GM19438 (cell line): ENCODE results near the gene SNRPA.

ENCODE experiments used
- ATAC-seq: cut with Tn5 transposase; IDR thresholded peaks from one replicate; pipeline ENCODE4 v1.9.1; 2021; ENCODE audit warnings: low read depth; ENCODE audit not compliant: unreplicated experiment

SNRPA gene

GRCh38 chr19:40750874-40751537 lies at the start of gene SNRPA:
TSS of gene SNRPA (plus strand) at chr19:40751203. CDS start at chr19:40751409, 206 bp downstream.
- ATAC-seq, result peak; percentile 54

DNA sequence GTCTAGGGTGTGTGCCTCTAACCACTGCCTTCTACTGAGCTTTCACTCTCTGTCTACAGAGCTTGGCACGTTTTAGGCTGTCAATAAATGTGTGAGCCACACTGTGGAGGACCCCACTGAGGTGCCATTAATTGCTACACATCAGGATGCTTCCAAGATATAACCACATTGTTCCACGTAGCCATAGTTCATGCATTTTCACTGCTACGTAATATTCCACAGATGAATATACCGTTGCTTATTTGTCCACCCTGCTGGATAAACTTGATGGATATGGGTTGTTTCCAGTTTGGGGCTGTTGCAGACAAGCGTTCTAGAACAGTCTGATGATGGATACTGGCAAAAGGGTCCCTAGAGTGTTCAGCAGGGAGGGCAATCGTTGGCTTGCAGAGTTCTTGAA lies 49.2 kb upstream of the SNRPA start:
- no peak for ATAC-seq

DNA sequence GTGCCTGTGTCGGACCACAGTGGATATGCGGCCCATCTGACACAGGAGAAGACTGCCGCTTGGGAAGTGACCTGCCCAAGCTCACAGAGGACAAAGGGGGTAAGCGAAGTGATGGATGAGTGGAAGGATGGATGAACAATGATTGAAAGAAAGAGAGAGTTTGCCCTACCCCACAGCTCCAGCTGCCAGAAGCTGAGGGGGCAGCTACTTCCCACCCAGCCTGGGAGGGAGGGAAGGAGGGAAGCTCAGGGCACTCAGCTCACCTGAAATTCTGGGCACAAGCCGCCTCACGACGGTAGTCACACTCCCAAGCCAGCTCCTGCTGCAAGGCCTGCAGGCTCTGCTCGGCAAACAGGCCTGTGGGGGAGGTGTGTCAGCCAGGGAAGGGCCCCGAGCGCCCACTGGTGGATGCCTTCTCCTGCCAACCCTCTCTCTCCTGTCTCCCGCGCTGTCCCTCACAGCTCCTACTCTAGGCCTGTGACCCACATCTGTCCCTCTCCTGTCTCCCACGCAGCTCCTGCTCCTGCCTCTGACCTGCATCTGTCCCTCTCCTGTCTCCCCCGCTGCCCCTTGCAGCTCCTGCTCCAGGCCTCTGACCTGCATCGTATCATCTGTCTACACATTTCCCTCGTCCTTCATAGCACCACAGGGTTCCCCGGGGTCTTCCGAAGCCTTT lies 48.5 kb upstream of the SNRPA start:
- no peak for ATAC-seq

GRCh38 chr19:40703029-40703755 lies 47.8 kb upstream of the SNRPA start:
- no peak for ATAC-seq

DNA sequence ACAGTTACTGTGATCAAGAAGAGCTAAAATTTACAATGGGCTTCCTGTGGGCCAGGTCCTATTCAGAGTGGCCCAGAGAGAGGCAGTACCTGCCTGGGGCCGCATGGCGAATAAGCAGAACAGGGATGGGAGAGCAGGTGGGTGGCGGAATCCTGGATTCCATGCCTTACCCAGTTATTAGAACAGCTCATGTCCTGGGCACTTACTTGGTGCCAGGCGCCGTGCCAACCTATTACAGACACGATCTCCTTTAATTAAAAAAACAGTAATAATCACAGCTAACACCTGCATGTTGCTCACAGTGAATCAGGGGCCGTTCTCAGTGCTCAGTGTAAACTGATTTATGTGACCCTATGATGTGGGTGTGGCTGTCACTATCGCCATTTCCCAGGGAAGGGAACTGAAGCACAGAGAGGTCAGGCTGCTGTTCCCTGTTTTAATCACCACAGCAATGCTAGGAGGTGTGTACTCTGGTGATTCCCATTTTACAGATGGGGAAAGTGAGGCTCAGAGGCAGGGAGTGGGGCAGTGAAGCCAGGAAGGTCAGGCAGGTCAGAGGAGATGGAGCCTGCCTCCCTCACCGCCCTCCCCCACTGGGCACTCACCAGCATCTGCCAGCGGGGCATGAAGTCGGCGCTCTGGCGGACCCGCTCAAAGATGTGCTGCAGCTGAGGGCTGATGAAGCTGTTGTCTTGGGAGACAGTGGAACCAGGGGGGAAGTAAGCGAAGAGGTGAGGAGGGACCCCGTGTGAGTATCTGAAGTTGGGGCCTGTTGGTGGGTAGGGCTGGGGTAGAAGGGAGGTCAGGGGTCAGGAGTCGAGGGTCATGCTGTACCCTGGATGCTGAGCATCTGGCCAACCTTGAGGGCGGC lies 46.3 kb upstream of the SNRPA start:
- ATAC-seq, result no peak

GRCh38 chr19:40705362-40705651 lies 45.7 kb upstream of the SNRPA start:
- no peak for ATAC-seq

DNA sequence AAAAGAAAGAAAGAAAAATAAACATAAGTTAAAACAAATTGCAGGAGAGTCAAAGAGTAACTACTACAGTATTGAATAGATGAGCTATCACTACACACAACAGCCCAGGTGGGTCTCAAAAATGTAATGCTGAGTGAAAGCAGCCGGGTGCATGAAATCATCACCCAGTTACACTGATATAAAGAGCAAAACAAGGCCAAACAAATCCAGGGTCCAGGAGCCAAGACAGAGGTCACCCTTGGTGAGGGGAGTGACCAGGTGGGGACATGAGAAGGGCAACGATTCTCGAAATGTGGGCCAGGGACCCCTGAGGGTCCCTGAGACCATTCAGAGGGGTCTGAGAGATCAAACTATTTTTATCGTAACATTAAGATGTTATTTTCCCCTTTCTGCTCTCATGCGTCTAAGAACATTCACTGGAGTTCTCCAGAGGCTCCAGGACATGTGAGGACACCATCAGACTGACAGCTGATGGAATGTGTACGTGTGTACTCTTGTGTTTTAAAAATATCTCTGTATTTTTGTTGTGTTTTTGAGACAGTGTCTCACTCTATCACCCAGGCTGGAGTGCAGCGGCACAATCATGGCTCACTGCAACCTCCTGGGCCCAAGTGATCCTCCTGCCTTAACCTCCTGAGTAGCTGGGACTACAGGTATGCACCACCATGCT lies 44.9 kb upstream of the SNRPA start:
- ATAC-seq, result no peak

DNA sequence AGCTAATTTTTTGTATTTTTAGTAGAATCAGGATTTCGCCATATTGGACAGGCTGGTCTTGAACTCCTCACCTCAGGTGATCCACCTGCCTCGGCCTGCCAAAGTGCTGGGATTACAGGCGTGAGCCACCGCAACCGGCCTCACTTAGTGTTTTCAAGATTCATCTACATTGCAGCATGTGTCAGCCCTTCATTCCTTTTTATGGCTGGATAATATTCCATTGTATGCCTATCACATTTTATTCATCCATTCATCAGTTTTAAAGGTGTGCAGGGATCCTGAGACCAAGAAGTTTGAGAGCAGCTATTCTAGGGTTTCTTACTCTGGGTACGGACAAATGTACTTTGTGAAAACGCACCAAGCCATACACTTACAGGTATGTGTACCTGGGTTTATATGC lies 43.4 kb upstream of the SNRPA start:
- no peak for ATAC-seq

GRCh38 chr19:40709817-40710216 lies 41.2 kb upstream of the SNRPA start:
- no peak for ATAC-seq

GRCh38 chr19:40713939-40714338 lies 37.1 kb upstream of the SNRPA start:
- ATAC-seq, result no peak

DNA sequence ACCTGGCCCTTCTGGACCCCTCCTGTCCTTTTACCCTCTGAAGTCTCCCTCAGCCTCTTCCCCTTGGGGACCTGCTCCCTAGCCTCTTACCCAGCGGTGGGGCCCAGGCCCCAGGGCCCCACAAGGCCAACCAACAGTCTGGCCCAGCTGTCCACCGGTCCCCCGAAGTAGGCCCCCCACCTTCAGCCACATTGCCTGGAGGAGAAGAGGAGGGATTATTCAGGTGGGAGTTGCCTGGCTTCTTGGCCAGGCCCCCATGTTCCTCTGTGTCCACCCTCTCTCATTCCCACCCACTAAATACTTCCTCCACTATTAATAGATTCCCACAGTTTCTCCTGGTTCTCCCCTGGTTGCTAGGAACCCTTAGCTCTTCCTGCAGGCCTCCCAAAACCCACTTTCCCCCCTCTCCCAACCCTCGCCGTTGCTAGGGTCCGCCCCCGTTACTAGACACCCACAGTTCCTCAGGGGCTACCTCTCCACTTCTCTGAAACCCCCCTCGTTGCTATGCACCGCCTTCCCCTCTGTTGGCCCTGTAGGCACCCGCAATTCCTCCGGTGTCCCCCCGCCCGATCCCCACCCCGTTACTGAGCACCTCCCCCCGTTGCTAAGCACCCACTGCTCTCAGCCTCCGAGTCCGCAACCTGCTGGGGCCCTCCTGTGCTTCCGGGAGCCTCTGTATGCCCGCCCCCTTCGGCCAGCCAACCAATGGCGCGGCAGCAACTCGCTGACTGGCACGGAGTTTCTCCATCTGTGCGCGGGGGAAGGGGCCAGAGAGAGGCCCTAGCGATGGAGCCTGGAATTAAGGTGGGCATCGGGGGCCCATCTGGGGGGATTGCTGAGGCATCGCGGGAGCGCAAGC lies 36.3 kb upstream of the SNRPA start:
- peak; percentile 54 for ATAC-seq

GRCh38 chr19:40716031-40716481 lies 34.9 kb upstream of the SNRPA start:
- no peak for ATAC-seq

- peak; percentile 64 for ATAC-seq
Observed at GRCh38 chr19:40716482-40717324, 34.3 kb upstream of the SNRPA start, which contains the start of the genes COQ8B and ITPKC. TSS of gene COQ8B (minus strand) at chr19:40716886. CDS start at chr19:40714632, 2,254 bp downstream. TSS of gene ITPKC (plus strand) at chr19:40717112. CDS start at chr19:40717136, 24 bp downstream.

DNA sequence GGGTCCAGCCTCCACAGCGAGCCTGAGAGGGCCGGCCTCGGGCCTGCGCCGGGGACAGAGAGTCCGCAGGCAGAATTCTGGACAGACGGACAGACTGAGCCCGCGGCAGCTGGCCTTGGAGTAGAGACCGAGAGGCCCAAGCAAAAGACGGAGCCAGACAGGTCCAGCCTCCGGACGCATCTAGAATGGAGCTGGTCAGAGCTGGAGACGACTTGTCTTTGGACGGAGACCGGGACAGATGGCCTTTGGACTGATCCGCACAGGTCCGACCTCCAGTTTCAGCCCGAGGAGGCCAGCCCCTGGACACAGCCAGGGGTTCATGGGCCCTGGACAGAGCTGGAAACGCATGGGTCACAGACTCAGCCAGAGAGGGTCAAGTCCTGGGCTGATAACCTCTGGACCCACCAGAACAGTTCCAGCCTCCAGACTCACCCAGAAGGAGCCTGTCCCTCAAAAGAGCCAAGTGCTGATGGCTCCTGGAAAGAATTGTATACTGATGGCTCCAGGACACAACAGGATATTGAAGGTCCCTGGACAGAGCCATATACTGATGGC lies 33.6 kb upstream of the SNRPA start:
- ATAC-seq, result no peak

DNA sequence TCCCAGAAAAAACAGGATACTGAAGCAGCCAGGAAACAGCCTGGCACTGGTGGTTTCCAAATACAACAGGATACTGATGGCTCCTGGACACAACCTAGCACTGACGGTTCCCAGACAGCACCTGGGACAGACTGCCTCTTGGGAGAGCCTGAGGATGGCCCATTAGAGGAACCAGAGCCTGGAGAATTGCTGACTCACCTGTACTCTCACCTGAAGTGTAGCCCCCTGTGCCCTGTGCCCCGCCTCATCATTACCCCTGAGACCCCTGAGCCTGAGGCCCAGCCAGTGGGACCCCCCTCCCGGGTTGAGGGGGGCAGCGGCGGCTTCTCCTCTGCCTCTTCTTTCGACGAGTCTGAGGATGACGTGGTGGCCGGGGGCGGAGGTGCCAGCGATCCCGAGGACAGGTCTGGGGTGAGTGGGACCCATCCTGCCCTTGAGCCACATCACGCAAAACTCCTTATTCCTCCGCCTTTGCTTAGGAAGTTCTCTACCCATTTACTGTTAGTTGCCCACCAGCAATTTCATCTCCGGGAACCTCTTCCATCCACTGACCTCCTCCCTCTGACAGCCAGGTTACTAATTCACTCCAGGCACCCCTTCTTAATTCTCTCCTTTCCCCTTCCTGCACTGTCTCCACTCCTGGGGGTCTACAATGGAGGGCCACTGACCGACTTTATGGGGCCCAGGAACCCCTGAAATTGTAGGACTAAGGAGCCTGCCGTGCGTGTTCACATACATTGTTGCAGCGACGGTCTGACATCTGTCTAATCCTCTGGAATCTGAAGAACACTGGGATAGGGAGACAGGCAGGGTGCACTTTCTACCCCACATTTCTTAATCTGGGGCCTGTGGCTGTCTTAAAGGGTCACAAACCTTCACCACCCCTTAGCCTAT lies 32.9 kb upstream of the SNRPA start:
- no peak for ATAC-seq

- no peak for ATAC-seq
Observed at GRCh38 chr19:40718774-40719391, 32.1 kb upstream of the SNRPA start.
